ENCODE measurements around the gene KCNK15. TPM values are rescaled to one million over a fixed set of nuclear protein-coding genes. Genes with fewer than 3 reads are reported as not detected.

The KCNK15 gene
- total and polyA plus RNA-seq, 4 donors, result 0.08 to 0.11 (median 0.08) TPM; not detected in 1

DNA sequence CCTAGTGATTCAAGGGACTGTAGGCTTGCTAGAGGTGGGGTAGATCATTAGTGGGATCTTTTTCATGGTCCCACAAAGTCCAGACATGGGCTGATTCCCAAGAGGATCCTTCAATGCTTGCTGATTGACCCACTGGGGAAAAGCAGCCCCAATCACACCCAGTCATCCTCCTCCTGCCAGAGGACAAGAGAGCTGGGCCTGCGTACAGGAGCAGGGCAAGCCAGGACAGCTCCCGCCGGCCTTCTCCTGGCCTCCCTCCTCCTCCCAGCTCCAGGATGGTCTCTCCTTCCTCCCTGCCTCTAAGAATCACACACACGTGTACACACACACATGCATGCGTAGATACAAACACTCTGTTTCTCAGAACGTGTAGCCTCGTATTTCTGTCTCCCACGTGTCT is 27.0 kb downstream of the KCNK15 start:
- no peak overlapping the region for H3K9ac ChIP-seq (ENCODE audit: low read depth in 1 of 2, low read length in 2 of 2)
- 48% methylated on average over 8 of the region's 8 CpGs for WGBS
- H3K9me3 ChIP-seq (ENCODE audit: control insufficient read depth in 4 of 4, low read length in 3 of 4), result no peaks in the 10 kb centered on the region
- H3K4me3 ChIP-seq (ENCODE audit: low read depth in 1 of 3, low read length in 3 of 3), result no peak overlapping the region
- no peaks in the 10 kb centered on the region for H3K36me3 ChIP-seq (ENCODE audit: control insufficient read depth in 4 of 4, insufficient read depth in 3 of 4, low read depth in 1 of 4, low read length in 3 of 4)
- H3K4me1 ChIP-seq (ENCODE audit: control insufficient read depth in 4 of 4, insufficient read depth in 4 of 4, low read length in 3 of 4), result no peaks in the 10 kb centered on the region
- no peak for DNase-seq (ENCODE audit: low spot score)
- H3K27ac ChIP-seq (ENCODE audit: low read depth in 1 of 2, low read length in 2 of 2), result no peak overlapping the region
- TF ChIP-seq FOXA1 (IDR thresholded peaks at IDR 0.05) (no peak), RXRA (IDR thresholded peaks at IDR 0.05) (no peak), HNF4A (conservative IDR thresholded peaks at IDR 0.05) (no peak), SP1 (IDR thresholded peaks at IDR 0.05) (no peak), NR2F2 (IDR thresholded peaks at IDR 0.05) (no peak)
- TF ChIP-seq, protein P1, sequence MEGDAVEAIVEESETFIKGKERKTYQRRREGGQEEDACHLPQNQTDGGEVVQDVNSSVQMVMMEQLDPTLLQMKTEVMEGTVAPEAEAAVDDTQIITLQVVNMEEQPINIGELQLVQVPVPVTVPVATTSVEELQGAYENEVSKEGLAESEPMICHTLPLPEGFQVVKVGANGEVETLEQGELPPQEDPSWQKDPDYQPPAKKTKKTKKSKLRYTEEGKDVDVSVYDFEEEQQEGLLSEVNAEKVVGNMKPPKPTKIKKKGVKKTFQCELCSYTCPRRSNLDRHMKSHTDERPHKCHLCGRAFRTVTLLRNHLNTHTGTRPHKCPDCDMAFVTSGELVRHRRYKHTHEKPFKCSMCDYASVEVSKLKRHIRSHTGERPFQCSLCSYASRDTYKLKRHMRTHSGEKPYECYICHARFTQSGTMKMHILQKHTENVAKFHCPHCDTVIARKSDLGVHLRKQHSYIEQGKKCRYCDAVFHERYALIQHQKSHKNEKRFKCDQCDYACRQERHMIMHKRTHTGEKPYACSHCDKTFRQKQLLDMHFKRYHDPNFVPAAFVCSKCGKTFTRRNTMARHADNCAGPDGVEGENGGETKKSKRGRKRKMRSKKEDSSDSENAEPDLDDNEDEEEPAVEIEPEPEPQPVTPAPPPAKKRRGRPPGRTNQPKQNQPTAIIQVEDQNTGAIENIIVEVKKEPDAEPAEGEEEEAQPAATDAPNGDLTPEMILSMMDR (IDR thresholded peaks at IDR 0.05; ENCODE audit: low read depth, low read length, missing input control), result no peak
- H3K27me3 ChIP-seq (ENCODE audit: control insufficient read depth in 4 of 4, insufficient read depth in 4 of 4, low read length in 3 of 4), result peaks cover 0 to 2% (median 2%) of the 10 kb centered on the region in 4 donors

- Histone ChIP-seq H3K4me3 (ENCODE audit: low read depth in 1 of 3, low read length in 3 of 3) (no peak overlapping the region), H3K36me3 (ENCODE audit: control insufficient read depth in 4 of 4, insufficient read depth in 3 of 4, low read depth in 1 of 4, low read length in 3 of 4) (no peaks in the 10 kb centered on the region), H3K27ac (ENCODE audit: low read depth in 1 of 2, low read length in 2 of 2) (no peak overlapping the region), H3K9me3 (ENCODE audit: control insufficient read depth in 4 of 4, low read length in 3 of 4) (no peaks in the 10 kb centered on the region), H3K4me1 (ENCODE audit: control insufficient read depth in 4 of 4, insufficient read depth in 4 of 4, low read length in 3 of 4) (no peaks in the 10 kb centered on the region), H3K9ac (ENCODE audit: low read depth in 1 of 2, low read length in 2 of 2) (no peak overlapping the region), H3K27me3 (ENCODE audit: control insufficient read depth in 4 of 4, insufficient read depth in 4 of 4, low read length in 3 of 4) (peaks cover 0 to 2% (median 2%) of the 10 kb centered on the region in 4 donors)
- DNase-seq (ENCODE audit: low spot score), result no peak
- TF ChIP-seq RXRA (IDR thresholded peaks at IDR 0.05), result no peak
- no peak for TF ChIP-seq EGR1 (IDR thresholded peaks at IDR 0.05; ENCODE audit: low read depth in 2 of 2)
- TF ChIP-seq REST (IDR thresholded peaks at IDR 0.05), result no peak
- no peak for TF ChIP-seq JUND (IDR thresholded peaks at IDR 0.05)
- TF ChIP-seq HNF4A (conservative IDR thresholded peaks at IDR 0.05), result no peak
- TF ChIP-seq ATF3 (IDR thresholded peaks at IDR 0.05), result no peak
- TF ChIP-seq GABPA (IDR thresholded peaks at IDR 0.05 in 1 of 2, conservative IDR thresholded peaks at IDR 0.05 in 1 of 2), result no peak
- TF ChIP-seq, protein P1 (IDR thresholded peaks at IDR 0.05; ENCODE audit: low read depth, low read length, missing input control), result no peak
- TF ChIP-seq TAF1 (conservative IDR thresholded peaks at IDR 0.05), result no peak
- no peak for TF ChIP-seq RAD21 (IDR thresholded peaks at IDR 0.05)
- no peak for TF ChIP-seq NR2F2 (IDR thresholded peaks at IDR 0.05)
- TF ChIP-seq FOXA1 (IDR thresholded peaks at IDR 0.05), result no peak
- WGBS, result 42% methylated on average over 10 of the region's 10 CpGs
These were observed 27.6 kb downstream of the KCNK15 start for GRCh38 chr20:44773070-44773829.
